Left ventricle myocardium superior (tissue), 1 donor: Measurements from ENCODE around the gene RHOC. TPM values are rescaled to one million over a fixed set of nuclear protein-coding genes. Genes with fewer than 3 reads are reported as not detected.

Source experiments
- ATAC-seq: fragments of 200-7000 bp; cut with Tn5 transposase; one replicate; pipeline ENCODE4 v1.9.1; 2020; ENCODE audit warnings: mild to moderate bottlenecking, moderate library complexity
- DNase-seq: peaks from one replicate; pipeline ENCODE4 v3.0.0-alpha.2; 2020
- intact Hi-C: fragments of 100-400 bp; cut with micrococcal nuclease; formaldehyde crosslinking; loops from one replicate; pipeline ENCODE4 v1.11.0; 2022
- total RNA-seq: library from RNA; stranded (reverse); fragmentation: NEBNext Ultra II Directional; extraction: Animal tissue kit (Norgen Biotek cat#: 25700); gene quantifications from one replicate; pipeline ENCODE4 v1.2.1, GENCODE V29; 2021
- donor health status: DM: no; HTN: yes; CAD: no; lungs with severe emphysema.

RHOC gene
- total RNA-seq, 1 donor from 2014 or later, result 96.0 TPM

DNA sequence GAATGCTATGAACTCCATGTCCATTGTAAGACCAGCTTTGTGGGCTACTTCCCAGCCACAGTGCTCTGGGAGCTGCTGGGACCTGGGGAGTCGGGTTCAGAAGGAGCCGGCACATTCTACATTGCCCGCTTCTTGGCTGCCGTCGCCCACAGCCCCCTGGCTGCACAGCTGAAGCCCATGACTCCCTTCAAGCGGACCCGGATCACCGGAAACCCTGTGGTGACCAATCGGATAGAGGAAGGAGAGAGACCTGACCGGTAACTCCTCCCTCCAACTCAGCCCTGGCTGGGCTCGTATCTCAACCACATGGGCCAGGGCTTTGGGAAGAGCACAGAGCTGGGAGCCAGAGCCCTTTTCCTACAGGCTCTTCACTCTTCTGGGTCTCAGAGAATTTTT lies 17.1 kb downstream of the RHOC start:
- intact Hi-C loops, result no loop called here
- ATAC-seq (no peak), DNase-seq (no peak)

DNA sequence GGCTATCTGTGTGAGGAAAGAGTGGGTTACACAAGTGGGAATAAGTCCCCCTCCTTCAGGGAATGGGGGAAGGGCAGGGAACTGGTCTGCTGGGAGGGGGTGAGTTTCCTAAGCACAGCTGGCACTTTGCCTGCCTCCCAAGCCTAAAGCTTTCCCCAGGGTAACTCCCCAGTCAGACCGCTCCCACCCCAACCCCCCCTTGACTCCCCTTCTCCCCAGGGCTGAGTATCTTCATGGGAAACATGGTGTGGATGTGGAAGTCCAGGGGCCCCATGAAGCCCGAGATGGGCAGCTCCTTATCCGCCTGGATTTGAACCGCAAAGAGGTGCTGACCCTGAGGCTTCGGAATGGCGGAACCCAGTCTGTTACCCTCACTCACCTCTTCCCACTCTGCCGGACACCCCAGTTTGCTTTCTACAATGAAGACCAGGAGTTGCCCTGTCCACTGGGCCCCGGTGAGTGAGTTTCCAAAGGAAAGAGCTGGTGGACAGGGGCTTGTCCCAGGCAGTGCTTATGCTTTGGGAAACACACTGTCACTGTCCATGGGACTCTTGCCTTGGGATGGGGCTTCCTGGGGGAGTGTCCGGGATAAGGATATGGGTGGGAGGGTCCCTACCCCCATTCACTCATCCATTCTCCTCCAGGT lies 17.6 kb downstream of the RHOC start:
- intact Hi-C loops, result no loop called here
- ATAC-seq (no peak), DNase-seq (no peak)

DNA sequence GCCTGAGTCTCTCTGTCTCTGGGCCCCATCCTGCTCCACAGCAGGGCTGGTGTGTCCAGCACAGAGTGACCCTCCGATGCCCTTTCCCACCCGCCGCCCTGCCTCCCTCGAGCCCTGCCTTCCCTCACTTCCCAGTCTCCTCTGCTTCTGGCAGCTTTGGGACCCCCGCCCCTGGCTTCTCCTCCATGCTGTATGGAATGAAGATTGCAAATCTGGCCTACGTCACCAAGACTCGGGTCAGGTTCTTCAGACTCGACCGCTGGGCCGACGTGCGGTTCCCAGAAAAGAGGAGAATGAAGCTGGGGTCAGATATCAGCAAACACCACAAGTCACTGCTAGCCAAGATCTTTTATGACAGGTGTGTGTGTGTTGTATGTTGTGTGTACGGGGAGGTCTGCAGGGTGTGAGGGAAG lies 18.1 kb downstream of the RHOC start:
- DNase-seq (peak; percentile 61), ATAC-seq (peak; percentile 73)
- intact Hi-C loops, result no loop called here

DNA sequence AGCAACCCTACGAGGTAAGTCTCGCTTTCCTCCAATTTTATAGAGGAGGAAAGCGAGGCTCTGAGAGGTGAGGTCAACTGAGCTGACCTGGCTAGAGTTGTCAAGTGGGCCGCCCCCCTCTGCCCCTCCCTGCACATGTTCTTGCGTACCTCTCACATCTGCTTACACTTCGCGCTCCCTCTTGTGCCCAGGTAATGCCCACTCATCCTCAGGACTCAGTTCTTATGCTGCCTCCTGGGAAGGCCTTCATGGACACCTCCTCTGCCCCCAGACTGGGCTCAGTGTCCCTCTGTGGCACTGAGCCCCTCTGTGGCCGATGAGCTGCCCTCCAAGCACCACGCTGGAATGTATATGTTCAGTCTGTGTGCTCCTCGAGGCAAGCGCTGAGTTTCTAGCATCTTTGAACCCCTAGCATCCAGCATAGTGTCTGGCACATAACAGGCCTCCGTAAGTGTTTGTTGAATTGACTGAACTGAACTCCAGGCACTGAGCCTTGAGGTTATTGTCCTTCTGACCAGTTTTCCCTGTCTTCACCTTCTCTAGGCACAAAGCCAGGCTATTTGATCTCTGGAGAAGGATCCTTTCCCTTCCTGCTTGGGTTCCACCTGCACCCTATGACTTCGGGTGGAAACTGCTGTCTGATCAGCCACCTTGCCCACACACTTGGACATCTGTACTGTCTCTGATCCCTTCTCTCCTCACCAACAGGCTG lies 19.0 kb downstream of the RHOC start:
- DNase-seq (no peak), ATAC-seq (no peak)
- intact Hi-C loops, result no loop called here

DNA sequence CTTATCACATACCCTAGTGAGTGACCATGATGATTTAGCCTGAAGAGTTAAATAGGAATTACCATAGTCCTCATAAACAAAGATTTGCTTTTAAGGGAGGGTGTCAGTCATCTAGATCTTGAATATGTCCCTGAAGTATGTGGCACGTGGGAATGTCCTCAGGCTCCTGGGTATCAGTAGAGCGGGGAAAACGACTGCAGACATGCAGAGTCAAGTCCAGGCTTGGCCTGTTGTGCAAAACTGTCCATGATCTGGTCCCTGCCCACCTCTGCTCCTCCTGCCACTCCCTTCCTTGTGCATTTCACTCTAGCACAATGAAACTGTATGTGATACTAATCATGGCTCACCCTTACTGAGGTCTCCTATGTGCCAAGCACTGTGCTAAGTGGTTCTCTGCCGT lies 19.6 kb downstream of the RHOC start:
- DNase-seq (no peak), ATAC-seq (no peak)
- intact Hi-C loops, result no loop called here

DNA sequence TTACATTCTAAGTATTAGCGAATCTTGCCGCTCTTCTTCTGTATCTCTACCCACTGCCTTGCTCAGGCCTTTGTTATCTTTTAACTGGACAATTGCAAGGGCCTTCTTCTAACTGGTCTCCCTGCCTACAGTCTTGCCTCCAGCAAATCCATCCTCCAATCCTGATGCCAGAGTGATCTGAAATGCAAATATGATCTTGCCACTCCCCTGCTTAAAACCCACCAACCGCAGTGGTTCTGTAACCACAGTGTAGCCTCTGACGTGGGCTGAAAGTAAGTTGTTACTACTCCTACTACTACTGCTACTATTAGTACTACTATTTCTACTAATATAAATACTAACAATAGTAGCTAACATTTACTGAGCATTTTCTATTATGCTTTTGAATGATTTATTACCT lies 20.1 kb downstream of the RHOC start:
- DNase-seq (no peak), ATAC-seq (no peak)
- intact Hi-C loops, result no loop called here

DNA sequence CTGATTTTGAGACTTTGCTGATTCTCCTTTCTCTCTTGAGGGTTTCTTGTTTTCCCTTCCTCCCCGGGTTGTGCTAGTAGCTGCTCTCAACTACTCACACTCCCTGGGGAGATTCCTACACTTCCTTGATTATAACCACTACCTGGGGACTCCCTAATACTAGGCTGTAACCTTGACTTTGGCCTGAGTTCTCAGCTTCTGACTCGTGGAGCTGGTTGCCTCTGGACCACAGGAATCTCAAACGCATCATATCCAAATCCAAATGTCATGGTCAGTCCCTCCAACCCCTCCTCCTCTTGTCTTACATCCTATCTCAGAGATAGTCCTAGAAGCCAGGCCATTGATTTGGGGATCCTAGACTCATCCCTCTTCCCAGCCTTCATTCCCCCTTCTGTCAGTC lies 20.5 kb downstream of the RHOC start:
- no peak for ATAC-seq
- intact Hi-C loops, result no loop called here

DNA sequence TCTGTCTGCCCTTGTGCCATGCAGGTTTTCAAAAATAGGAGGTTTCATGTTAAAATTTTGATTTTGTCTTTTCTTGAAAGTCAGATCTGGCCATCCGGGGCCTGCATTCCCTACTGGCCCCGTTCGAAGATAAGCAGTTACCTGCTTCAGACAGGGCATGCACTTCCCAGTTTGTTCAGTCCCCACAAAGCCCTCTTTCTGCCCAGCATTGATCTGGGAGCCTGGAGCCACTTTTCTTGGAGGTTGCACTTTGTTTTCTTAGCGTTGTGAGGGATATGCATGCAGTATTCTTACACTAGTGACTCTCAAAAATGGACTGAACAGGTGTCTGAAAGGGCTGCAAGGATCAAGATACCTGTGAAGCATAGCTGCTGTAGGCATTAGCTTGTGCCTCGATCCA lies 21.0 kb downstream of the RHOC start:
- intact Hi-C loops, result no loop called here
- no peak for DNase-seq
- ATAC-seq, result no peak

More for the DNA sequence above, 20.5 kb downstream of the RHOC start:
- no peak for DNase-seq

DNA sequence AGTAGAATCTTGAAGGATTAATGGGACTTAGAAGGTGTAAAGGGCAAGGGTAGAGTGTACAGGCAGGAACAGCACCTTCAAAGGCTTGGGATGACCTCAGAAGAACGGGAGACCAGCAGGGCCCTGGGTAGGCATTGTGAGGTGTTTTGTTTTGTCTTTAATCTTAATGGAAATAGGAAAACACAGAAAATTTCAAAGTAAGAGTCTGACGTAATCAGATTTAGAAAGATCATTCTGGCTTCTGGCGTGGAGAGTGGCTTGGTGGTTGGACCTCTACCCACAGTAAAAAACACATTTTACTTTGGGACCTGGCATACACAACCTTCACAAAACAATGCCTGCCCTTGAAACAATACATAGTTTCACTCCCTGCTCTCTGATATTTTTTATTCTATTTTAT lies 28.3 kb downstream of the RHOC start:
- DNase-seq, result no peak
- intact Hi-C loops, result no loop called here
- no peak for ATAC-seq

DNA sequence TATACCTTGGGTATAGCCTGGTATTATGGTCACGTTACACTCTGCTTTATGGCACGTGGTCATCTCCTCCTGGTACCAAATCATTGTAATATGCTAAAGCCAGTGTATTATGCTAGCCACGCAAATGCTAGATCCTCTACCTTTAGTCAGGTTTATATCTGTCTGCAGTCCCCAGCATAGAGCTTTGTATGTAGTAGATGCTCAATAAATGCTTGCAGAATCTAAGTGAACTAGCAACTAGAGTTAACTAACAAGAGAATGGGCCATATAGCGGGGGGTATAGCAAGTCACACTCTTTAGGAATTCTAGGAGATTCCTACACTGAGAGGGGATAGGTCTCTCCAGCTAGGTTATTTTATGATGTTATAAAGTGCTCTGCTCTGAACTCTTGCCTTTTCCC lies 29.4 kb downstream of the RHOC start:
- DNase-seq (no peak), ATAC-seq (no peak)
- intact Hi-C loops, result no loop called here

DNA sequence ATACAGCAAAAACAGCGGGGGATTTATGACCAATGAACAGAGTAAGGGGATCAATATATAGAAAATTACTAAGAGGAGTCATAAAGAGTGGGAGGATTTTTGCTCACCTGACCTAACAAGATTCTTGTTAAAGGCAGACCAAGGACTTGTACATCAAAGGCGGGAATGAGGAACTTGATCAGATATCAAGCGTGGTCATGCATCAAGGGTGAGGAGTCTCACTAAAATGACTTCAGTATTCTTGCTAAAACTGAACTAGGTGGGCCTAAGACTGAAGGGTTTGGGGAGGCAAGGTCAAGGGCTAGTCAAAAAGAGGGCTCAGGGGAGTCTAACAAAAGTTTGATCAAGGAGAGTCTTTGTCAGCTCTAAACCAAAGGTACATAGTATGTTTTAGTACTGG lies 30.4 kb downstream of the RHOC start:
- ATAC-seq, result no peak
- no peak for DNase-seq
- intact Hi-C loops, result no loop called here

DNA sequence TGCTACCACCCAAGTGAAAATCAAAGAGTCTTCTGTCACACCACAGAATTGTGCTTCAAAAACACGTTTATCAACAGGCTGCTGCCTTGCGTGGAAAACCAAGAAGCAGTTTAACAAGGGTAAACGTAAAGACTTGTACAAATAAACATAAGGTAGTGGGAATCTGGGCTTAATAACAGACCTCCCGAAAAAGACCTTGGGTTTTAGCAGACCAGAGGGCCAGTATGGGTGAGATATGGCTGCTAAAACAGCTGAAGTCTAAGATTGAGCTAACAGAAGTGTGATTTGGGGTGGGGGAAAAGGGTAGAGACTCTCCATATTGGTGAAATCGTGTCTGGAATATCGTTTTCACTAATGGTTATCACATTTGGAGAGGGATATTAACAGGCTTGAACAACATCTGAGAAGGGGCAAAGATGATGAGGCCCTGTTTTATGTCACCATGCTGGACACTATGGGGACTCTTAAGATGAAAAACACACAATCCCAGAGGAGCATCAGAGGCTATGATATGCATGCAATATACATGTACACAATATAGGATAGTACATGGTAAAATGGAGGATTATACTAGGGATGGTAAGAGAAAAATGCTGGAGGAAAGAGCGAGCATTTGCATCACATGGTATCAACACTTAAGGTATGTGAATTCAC lies 31.1 kb downstream of the RHOC start:
- ATAC-seq, result no peak
- intact Hi-C loops, result no loop called here
- no peak for DNase-seq

DNA sequence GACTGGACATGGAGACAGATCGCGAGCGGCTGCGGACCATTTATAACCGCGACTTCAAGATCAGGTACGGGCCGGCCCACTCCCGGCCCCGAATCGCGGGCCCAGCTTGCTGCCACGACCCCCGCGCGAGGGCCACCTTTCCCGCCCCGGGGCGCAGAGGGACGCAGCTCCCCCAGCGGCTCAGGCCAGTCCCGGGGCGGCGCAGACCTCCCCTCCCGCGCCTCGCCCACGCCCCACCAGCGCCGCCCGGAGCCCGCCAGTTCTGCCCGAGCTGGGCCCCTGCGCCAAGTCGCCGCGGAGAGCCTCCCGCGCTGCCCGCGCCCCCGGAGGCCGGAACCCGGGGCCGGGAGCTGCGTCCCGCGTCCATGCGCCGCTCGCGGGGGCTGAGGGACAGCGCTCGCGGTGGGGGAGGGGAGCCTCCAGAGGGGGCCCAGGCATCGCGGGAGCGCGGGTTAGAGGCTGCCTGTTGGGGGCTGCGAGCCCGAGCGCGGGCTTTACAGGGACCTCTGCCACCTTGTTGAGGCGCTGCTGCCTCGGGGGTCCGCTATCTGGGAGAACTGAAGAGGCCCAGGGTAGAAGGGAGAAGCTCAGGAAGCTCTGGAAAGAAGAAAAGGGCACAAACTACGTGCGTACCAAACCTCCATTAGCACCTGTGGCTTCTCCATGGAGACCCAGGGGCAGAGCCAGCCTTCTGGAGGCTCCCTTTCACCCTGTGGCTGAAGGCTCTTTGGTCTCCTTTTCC lies 31.8 kb downstream of the RHOC start:
- DNase-seq (peak; percentile 76), ATAC-seq (peak; percentile 80)
- intact Hi-C loops, result no loop called here

DNA sequence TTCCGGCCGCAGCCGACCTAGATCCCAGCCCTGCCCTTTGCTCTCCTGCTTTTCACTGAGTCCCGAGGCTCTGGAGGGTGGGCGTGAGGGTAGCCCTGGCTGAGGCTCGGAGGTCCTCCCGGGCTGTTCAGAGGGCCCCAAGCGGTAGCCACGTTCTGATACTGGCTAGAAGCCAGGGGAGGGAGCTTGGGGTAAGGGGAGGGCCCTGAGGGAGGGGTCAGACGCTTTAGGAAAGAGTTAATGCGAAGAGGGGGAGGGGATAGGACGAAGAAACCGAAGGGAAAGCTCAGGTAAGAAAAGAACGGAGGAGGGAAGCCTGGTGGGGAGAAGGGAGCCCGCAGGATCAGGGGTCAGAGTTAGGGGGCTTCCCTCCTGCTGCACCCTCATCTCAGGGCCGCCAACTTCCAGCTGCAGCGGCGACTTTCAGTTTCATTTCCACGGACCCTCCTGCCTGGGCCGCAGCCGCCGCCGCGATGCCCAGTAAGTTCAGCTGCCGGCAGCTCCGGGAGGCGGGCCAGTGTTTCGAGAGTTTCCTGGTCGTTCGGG lies 32.4 kb downstream of the RHOC start, which contains the start of gene MOV10:
Gene MOV10, plus strand, starts transcription at position 220 of the 546 bp plus-strand sequence. Its CDS starts 254 bp downstream, at position 474.
- intact Hi-C loops, result no loop called here
- peak; percentile 85 for DNase-seq
- peak; percentile 78 for ATAC-seq

DNA sequence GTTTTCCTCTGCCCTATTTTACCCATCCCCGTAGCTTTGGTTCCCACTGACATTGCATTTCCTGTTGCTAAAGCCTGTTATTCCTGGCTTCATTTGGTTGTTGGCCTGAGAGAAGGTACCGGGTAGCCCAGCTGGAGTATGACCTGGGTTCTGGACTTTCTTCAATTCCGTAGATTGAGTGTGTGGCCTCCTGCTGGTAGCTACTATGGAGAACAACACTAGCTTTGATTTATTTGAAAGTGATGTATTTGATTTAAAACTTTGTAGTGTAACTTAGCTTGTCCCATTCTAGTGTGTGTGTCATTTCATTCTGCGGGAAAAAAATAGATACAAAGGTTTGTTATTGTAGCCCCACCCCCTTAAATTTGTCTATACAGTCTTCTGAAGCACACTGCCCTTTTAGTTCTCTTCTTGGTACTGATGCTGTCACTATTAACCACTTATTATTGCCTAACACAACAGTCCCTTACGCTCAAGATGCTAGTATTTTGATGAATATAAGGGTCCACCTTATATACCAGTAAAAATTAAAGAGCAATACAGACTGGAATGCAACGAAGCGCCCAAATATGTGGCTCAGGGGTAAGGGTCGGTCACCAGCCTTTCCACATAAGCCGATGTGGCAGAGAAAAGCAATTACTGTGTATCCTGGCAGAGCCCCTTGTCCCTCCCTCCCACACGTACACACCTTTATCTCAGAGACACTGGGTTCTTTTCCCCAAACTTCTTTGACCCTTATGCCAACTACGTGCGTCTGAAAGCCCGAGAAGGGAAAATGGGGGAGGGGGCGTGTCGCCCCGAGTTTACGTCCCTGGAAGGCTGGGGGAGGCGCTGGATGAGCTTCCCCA lies 33.1 kb downstream of the RHOC start:
- ATAC-seq (peak; percentile 57), DNase-seq (no peak)
- intact Hi-C loops, result no loop called here

DNA sequence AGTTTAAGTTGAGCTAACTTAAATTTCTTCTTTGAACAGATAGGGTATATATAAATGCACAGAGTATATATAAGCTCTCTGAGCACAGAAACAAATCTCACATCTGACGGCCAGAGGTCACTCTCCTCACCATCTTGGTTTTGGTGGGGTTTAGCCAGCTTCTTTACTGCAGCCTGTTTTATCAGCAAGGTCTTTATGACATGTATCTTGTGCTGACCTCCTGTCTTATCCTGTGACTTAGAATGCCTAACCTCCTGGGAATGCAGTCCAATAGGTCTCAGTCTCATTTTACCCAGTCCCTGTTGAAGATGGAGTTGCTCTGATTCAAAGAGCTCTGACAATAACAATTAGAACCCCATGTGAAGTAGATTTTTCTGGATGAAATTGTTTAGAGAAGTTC lies 34.1 kb downstream of the RHOC start:
- no peak for ATAC-seq
- no peak for DNase-seq
- intact Hi-C loops, result no loop called here

DNA sequence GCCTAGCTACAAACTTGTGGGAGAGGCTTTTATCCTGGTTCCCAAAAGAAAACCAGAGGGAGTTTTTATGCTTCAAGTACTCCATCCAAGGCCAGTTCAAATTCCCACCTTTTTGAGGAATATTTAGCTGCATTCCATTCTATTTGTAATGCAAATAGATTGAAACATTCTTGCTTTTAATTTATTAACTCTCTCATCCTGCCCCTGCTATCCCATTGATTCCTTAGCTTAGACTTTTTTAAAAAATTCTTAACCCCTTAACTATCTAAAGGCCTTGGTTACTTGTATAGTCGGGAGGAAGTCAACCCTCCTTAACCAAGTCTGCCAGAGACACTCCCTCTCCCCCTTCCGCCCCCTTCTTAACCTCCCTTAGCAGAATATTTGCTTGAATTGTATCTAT lies 34.9 kb downstream of the RHOC start:
- intact Hi-C loops, result no loop called here

DNA sequence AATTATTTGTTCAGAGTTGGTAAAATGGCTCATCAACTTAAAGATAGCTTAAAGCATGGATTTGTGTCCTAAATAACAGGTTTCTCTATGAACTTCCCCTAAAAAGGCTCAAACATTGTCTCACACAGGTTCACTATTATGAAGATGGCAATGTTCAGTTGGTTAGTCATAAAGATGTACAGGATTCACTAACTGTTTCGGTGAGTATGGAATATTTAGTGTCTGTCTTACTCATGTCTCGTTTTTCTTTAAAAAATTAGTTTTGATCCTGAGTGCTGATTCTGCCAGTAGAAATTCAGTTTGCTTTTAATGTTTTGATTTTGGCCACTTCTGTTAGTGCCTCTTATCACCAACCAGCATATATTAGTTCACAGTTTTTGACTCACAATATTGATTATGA lies 40.0 kb downstream of the RHOC start:
- DNase-seq (no peak), ATAC-seq (no peak)
- intact Hi-C loops, result no loop called here

More for the DNA sequence above, 34.9 kb downstream of the RHOC start:
- ATAC-seq, result no peak
- no peak for DNase-seq

DNA sequence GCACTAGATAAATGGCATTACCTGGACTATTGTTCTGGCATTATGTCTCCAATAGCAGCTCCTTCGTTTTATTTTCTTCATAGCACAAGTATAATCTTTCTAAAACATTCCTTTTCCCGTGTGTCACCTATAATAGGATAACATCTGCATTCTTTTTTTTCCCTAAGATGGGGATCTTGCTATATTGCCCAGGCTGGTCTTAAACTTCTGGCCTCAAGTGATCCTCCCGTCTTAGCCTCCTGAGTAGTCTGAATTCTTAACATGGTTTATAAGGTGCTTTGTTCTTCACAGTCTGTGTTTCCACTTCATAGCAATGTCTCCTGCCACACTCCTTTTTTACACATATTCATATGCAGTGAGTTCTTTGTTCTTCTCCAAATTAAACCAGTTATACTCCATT lies 41.1 kb downstream of the RHOC start:
- DNase-seq (no peak), ATAC-seq (no peak)
- intact Hi-C loops, result no loop called here
